Measurements from ENCODE around the gene TSPAN9.

Gene TSPAN9

DNA sequence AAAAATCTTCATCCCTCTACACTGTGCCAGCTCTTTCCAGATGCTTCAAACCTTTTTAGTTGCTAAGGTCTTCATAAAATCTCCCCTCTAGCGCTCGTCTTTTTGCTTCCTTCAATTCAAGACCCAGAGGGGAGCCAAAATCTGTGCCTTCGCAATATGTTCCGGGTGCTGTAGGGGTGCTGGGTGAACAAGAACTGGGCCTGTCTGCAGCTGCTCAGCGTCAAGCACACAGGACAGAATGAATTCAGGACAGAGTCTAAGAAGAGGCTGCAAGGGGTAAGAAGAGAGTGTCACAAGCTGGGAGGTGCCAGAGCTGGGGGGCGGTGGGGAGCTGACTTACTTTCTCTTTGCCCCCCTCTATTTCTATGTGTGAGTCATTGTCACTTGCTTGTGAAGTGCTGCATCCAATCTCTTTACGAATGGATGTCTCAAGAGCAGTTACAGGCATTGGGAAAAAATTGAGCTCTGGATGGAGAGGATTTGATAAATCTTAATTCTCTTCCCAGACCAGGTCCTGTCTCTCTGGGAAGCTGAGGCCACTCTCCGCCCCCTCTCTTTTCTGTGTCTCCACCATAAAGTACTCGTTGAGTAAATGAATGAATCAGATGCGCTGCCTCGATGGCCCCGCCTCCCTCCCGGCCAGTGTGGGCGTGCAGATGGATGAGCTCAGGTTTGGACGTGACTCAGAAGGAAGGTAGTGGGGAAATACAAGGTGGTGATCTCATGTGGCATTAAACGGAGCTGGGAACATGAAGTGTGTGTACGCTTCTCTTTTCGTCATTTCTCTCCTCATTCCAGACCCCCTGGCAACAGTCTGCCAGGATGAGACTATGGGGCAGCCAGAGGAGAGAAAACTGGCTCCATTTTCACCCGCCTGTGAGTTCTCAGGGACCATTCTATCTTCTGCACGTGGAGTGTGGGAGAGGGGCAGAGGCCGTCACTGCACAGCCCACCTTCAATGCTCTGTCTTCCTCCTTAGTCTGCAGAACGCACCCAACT is 91.3 kb downstream of the TSPAN9 start:
- no peak for DNase-seq

DNA sequence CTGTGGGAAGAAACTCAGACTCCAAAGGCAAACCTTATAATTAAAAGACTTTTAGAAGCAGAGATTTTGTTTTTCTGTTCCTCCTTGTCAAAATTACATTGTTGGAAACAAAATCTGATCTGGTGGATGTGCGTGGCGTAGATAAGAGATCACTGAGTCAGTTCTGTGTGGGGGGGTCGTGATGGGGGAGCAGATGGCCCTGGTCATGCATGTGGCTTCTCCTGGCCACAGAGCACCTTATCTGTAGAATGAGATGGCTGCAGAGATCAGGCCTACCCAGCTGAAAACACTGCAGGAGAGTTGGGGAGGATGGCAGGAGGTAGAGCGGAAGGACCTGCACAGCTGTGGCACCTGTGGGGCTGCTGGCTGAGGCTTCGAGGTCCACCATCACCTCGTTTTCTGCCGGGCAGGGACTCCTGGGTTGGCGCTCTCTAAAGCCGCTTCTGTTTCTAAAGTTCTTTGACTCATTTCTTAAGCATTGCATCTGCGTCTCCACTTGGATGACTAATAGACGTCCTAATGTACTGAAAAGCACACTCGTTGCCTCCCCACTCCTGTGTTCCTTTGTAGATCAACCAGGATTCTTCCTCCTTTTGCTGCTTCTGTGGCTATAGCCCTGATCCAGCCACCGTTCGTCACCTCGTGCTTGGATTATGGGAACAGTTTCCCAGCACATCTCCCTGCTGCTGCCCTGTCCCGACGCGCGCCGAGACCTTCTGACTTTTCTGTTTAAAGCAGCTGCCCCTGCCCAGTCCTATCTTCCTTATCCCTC is 93.4 kb downstream of the TSPAN9 start:
- no peak for DNase-seq

DNA sequence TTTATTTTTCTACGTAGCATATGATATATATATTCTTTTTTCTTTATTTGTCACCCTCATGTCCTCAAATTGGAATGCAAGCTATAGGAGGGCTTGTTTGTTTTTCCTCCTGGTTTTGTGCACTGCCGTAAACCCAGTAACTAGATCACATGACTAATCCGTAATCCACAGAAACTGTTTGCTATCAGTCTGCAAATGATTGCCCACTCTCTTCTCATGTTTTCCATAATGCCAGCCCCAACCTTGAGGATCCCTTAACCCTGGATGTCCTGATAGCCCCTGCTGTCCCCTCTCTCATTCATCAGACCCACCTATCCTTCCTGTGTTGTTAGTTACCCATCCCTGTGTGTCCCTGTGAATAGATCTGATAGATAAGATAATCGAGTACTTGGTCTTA is 94.0 kb downstream of the TSPAN9 start:
- no peak for DNase-seq

- no peak for DNase-seq
These were observed 95.2 kb downstream of the TSPAN9 start for GRCh38 chr12:3172124-3173007.

GRCh38 chr12:3173008-3173553 is 95.9 kb downstream of the TSPAN9 start:
- DNase-seq, result no peak

GRCh38 chr12:3173912-3174311 is 96.7 kb downstream of the TSPAN9 start:
- no peak for DNase-seq

DNA sequence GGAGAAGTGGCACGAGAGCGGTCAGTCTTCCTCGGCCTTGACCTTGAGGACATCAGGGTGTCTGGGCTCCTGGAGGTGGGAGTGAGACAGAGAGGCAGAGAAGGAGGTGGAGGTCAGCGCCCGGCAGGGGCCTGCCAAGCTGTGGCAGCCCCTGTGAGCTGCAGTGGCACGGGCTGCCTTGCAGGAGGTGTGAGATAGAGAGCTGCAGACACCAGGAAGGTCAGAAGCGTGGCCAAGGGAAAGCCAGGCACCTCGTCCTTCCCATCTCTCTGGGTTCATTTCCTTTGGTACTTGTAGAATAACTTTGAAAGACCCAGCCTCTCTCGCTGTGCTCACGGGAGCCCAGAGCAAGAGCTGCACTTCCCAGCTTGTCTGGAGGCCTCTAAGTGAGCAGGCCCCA is 98.1 kb downstream of the TSPAN9 start:
- no peak for DNase-seq

GRCh38 chr12:3176754-3177153 is 99.6 kb downstream of the TSPAN9 start:
- DNase-seq, result no peak

GRCh38 chr12:3177778-3178425 is 100.7 kb downstream of the TSPAN9 start:
- DNase-seq, result no peak

DNA sequence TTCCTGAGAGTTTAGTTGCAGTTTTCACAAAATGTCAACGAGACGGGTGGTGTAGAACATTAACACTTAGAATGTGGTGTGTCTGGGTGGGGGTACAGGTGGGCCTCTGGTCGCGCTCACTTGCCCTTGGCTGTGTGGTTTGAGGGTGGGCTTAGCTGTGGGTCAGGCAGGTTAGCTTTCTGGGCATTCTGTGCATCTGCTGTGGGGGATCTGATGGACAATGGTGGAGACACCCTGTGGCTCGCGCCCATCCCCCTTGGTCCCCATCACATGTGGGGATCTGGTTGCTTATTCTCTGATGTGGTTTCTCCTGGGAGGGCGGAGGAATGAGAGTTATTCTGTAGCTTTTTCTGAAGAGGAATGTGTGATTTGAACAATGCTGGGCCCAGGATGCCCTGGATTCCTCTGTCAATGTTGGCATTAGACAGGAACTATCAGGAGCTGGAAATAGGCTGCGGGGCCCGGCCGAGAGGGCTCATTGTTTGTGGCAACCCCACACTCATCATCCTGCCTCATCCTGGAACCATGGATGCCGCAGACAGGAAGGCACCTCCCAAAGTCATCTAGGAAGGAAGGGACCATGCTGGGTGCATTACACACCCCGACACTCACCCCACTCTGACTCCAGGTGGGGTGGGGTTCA is 101.6 kb downstream of the TSPAN9 start:
- DNase-seq, result no peak

- no peak for DNase-seq
These were observed 102.6 kb downstream of the TSPAN9 start for GRCh38 chr12:3179731-3180130.

DNA sequence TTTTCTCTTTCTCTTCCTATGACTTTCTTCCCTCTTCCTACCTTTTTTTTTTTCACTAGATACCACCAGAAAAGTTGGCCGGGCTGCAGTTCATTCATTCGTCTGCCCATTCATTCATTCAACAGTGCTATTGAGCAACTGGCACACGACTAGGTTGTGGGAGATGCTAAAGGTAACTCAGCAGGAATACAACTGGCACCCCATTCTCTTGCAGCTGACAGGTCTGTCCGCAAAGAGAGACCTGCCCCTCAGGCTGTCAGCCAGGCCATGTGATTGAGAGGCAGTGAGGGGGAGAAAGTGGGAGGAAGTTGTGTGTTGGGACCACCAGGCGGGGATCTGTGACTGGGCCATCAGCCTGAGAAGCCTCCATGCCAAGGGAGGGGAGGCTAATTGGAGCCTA is 105.2 kb downstream of the TSPAN9 start:
- no peak for DNase-seq

- no peak for DNase-seq
These were observed 107.3 kb downstream of the TSPAN9 start for GRCh38 chr12:3184485-3184884.

- DNase-seq, result no peak
These were observed 108.2 kb downstream of the TSPAN9 start for GRCh38 chr12:3185260-3185870.

GRCh38 chr12:3186546-3187215 is 109.5 kb downstream of the TSPAN9 start:
- no peak for DNase-seq

DNA sequence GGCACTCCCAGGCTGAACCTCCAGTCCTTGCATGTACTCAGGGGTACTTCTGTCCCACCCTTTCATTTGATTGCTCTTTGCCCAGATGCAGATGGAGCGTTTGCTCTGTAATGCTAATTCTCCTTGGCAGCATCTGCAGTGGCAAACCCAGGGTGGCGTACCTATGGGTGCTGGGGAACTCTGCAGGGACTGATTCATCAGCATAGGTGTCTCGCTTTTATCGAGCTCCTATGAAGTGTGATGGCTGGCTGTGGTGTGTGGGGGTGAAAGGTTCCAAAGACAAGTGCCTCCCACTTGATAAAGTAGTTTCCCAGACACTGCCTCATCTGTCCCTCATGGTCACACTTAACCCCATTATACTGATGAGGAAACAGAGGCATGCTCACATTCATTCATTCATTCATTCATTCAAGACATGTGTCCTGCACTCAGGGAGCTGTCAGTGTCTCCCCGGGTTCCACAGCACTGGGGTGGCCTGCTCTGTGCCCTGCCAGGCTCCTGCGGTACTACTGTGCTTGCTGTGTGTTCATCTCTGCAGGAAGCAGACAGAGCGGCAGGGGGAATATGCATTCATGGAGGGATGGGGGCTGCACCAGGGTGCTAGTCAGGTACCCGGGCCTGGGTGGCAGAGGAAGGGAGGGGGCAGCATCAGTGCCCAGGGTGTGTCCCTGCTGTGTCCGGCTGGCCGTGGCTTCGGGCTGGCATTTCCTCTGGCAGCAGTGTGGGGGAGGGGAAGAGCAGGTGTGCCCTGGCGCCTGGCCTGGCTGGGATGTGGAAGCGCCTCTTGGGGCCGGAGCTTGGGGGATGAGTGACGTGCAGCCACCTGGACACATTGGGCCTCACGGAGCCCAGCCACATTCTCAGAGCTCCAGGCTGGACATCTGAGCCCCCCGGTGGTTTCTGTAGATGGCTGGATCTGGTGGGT is 110.9 kb downstream of the TSPAN9 start:
- no peak for DNase-seq

DNA sequence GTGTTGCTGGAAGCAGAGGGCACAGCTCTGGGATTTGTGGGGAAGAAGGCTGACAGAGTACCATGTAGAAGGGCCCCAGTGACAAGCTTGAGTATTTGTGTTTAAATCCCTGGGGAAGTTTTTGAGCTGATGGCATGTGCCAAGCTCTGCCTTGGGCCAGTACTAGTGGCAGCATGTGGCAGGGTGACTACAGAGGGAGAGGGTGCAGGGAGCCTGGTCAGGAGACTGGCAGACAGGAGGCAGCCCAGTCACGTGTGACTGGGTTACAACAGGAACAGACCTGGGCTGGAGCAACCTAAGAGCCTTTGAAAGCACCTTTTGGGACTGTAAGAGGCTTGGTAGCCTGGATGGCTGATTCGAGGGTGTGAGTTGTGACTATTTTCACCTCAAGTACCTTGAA is 112.1 kb downstream of the TSPAN9 start:
- DNase-seq, result no peak

GRCh38 chr12:3190101-3190500 is 112.9 kb downstream of the TSPAN9 start:
- no peak for DNase-seq

DNA sequence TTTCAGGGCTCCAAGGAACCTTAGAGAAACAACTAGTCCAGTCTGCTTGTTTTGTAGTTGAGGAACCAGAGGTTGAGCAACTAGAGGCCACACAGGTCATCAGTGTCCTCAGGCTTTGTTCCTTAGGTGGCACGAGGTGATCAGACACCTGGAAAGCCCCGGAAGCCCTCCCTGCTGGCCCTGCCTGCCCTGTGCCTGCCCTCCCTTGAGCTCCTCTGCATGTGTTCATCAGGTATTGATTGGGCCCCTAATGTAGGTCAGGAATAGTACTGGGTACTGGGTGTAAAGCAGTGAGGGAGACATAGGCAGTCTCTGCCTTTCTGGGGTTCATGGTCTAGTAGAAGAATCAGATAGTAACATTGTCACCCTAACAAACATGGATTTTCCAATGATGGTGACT is 114.3 kb downstream of the TSPAN9 start:
- DNase-seq, result no peak
